Measurements from ENCODE around the gene ISL1.

GRCh38 chr5:51397996-51398395 is 14.7 kb downstream of the ISL1 start:
- TF ChIP-seq, protein P1, sequence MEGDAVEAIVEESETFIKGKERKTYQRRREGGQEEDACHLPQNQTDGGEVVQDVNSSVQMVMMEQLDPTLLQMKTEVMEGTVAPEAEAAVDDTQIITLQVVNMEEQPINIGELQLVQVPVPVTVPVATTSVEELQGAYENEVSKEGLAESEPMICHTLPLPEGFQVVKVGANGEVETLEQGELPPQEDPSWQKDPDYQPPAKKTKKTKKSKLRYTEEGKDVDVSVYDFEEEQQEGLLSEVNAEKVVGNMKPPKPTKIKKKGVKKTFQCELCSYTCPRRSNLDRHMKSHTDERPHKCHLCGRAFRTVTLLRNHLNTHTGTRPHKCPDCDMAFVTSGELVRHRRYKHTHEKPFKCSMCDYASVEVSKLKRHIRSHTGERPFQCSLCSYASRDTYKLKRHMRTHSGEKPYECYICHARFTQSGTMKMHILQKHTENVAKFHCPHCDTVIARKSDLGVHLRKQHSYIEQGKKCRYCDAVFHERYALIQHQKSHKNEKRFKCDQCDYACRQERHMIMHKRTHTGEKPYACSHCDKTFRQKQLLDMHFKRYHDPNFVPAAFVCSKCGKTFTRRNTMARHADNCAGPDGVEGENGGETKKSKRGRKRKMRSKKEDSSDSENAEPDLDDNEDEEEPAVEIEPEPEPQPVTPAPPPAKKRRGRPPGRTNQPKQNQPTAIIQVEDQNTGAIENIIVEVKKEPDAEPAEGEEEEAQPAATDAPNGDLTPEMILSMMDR (conservative IDR thresholded peaks at IDR 0.05; ENCODE audit: low read length) = no peak
- no peak for TF ChIP-seq EZH2phosphoT487 (IDR thresholded peaks at IDR 0.05; ENCODE audit: borderline replicate concordance, low read depth, low read length)

Data from OCI-LY7 (cell line).